ENCODE results near the gene VAT1L.
"Not testable (repeated sequence)": the region's sequence is repeated elsewhere in the genome, so short reads cannot be mapped to it uniquely, and the experiment has no call there.

Gene VAT1L

DNA sequence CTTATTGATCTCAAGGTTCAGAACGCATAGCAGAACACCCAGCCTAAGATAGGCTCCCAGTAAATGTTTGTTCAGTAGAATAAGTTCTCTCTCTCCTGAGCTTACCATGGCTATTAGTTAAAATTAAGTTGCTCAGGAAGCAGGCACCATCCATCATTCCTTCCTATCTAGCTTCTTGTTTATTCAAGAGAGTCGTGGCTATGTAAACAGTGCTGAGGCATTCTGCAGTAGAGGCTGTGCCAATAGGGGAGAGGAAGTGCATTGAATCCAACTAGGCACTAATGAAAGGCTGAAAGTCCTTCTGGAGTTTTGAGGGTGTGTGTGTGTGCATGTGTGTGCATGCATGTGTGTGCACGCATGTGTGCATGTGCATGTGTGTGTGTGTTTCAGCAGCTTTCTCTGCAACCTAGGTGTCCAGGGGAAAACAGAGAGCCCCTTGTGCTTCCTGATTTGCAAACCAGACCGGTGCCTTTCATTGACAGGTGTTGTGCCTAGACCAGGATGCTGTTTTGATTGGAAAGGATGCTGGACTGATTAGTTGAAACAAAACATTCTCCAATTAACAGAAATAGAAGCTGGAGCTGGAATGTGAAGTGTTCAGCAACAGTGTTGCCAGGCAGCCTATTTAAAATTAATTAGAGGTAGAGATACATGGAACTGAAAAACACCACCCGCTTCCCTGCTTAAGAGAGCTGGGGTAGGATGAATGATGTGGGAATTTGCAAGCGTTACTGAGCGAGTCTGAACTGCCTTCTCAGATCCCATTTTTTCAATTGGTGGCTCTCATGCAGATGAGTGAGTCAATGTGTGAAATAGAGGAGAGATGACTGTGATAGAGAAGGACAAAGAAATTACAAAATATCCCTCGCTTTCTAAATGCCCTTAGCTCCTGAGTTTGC is 130.7 kb downstream of the VAT1L start:
- DNase-seq: no peak

DNA sequence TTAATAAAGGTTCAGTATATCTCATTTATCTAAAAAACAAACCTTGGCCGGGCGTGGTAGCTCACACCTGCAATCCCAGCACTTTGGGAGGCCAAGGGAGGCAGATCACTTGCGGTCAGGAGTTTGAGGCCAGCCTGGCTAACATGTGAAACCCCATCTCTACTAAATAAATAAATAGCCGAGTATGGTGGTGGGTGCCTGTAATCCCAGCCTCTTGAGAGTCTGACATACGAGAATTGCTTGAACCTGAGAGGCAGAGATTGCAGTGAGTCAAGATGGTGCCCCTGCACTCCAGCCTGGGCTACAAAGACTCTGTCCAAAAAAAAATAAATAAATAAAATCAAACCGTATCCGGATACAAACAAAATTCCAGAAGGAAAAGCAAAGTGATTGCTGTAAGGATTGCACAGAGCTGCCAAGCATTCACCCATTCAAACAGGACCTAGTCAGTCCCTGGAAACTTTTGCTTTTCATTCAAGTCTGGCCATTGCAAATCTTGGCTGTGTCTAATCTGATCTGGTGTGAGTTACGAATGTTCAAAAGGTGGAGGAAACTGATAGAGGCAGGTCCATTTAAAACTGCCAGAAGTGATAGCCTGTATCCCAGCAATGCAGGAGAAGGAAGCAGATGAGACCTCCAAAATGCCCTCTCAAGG is 131.5 kb downstream of the VAT1L start:
- DNase-seq: no peak

DNA sequence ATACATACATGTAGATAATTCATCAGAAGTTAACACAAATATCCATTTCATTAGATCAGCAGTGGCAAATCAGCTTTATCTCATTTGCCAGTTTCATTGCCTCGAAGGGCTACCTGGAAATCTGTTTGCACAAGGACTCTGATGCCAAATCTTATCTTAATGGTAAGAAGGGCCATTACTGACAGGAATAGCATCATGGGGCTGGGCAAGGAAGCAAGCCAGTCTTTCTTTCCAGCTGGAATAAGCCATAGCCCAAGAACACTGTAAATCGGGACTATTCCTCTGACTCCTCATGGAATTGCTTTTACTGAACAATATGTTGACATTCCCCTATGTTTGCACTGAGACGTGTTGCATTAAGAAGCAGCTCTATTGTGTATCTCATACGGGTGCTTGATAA is 132.6 kb downstream of the VAT1L start:
- no peak for DNase-seq

DNA sequence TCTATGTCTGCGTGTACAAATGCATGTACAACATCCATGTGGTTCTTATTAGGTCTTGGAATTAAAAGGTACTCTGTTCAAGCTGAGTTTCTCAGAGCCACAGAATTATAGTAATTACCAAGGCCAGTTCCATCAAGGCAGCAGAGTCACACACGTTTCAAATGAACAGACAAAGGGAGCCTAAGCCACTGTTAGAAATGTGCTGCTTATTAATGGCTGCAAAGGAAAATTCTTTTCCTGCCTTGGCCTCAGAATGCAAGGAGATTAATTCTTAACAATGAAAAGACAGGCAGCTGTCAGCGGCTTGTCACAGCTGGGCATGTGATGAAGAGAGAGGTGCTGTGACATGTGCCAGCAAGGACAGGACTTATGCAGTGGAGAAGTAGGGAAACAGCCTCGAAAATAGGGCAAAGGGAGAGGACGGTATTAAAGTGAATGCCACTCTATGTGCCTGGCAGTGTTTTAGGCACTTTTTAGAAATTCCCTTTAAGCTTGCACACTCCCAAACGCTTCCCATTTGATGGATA is 133.9 kb downstream of the VAT1L start:
- no peak for DNase-seq

DNA sequence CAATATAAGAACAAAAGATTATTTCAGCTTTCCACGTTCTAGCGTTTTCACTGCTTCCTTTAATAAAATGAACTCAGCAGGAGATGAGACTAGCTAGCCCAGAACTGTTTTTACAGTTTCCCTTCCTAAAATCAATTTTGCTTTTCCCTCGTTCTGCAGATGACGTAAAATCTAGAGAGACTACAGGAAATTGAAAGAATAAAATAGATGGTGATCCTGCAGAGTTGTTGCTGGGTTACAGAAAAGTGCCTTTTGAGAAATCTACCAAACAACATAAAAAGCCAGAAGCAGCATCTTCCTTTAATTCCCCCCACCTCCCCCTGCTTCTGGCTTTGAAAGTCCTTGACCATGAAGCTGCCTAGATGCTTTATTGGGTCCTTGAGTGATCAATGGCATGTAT is 137.2 kb downstream of the VAT1L start:
- DNase-seq: no peak

DNA sequence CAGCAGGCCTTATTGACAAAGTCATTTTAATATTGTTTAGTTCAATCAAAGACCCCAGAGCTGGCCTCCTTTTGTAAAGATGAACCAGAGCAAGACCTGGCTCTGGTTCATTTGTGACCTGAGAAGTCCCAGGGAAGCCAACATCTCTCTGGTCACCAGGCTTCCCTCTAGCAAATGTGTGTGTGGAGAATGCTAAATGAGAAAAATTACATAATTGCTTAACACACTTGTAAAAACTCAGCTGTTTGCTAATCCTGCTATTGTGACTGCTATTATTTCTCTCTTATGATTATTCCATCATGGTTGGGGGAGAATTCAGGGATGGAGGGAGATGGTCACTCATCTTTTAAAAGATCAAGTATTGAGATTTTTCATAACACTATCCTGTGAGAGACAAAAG is 139.7 kb downstream of the VAT1L start:
- no peak for DNase-seq

DNA sequence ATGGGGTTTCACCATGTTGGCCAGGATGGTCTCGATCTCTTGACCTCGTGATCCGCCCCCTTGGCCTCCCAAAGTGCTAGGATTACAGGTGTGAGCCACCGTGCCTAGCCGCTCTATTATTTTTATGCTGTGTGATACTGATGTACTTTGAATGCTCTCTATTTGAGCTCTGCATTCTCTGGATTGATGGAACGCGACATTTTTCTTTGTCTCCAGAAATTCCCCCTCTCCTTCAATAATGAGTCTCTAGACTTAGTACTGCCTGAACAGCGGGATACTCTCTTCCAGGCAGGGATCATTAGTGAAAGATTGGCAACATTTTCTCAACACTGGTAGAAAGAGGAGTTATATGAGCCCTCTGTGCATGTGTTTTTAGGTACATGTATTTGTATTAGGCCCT is 140.6 kb downstream of the VAT1L start:
- DNase-seq: no peak

DNA sequence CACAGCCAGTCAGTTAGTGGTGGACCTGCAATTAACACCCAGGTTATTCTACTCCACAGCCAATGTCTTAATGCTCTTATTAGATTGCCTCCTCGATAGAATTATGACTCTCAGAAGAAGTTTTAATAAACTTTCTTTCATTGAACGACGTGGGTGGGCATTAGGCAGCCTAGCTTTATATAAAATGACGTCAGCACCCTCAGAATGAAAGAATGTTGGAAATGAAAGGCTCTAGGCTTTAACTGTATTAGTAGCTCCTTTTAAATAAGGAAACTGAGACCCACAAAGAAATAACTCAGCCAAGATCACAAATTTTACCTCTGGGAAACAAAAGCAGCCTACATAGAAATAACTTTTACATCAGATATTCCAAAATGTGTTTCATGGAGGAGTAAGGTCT is 142.7 kb downstream of the VAT1L start:
- DNase-seq: no peak

DNA sequence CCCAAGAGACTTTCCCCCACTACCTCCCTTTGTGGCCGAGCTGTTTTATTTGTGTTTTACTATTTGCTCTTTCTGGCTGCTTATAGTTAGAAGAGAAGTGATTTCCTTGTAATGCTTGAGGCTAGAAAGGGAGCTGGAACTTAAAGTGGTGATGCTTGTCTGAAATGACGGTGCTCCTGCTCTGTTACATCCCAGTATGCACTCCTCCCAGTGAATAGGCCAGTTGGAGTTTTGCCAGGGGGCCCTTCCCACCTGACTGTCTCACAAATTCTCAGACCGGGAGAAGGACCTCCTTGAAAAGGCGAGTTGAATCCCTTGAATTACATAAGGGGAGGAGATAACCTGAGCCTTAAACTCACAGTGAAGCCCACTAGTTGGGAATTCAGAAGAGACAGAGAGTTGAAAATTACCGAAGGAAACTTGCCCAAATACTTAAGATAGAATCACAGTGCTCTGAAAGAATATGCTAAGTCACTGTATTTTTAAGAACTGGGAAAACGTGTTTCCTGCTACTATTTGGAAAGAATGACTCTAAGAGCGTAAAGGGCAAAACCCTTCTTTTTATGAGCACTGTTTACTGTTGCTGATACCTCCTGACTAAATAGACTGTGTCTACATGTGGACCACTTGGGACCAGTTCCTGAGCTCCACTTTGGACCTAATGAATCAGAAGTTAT is 149.2 kb downstream of the VAT1L start:
- no peak for DNase-seq

DNA sequence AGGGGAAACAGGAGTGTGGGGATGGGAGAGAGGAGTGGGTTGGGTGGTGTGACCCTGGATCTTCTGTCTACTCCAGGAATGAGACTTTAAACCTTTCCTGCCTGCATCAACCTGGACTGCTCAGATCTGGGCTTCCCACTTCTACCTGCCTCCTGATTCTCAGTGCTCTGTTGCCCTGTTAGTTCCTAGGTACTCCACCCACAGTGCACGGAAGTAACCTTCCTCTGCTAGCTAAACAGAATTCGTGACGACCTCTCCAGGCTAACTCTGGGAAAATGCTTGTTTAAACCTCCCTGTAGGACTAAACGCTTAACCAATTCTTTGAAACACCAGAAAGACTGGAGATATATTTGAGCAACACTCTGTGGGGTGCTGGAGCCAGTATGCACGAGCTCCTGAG is 150.5 kb downstream of the VAT1L start:
- DNase-seq: no peak

DNA sequence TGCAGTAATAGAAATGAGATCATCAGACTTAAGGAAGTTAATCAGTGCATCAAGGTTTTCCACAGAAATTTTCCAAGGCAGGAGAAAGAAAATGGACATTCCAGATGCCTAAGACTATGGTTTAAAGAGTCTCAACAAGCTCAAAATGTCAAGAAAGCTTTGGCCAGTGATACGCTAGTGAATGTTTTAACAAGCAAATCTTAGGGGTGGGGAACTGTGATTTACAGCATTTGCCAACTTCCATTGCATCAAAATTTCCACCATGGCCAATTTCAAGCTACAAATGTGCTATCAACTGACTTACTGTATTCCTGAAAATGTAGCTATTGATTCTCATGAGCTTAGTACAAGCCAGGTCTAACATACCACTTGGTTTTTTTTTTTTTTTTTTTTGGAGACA is 151.6 kb downstream of the VAT1L start:
- DNase-seq: no peak

DNA sequence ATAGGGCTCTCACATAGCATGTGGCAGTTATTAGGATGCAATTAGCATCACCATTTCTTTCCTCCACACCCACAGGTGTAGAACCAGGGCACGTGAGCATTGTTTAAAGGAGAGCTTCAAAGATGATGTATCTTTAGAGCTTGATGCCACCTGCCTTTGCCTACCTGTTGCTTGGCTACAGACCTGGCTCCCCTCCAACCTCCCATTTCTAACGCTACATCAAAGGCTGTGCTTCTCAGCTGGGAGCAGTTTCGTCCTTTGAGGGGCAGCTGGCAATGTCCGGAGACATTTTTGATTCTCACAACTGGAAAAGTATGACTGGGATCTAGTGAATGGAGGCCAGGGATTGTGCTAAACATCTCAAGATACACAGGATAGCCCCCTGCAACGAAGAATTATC is 155.4 kb downstream of the VAT1L start:
- DNase-seq: no peak

DNA sequence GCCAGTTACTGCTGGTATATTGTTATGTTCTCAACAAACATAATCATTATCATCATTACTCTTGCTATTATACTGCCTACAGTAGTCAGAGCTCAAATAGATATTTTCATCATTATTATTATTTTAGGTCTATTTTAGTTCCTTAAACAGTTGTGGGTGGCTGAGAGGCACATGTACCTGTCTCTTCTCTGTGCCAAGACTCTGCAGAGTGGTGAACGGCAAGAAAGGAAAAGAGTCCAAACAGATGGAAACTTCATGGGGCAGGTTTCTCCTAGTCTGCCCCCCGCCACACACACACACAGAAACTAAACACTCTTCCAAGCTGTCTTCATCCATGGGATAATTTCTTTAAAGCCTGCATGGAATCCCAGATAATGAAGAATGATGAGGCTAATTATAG is 156.3 kb downstream of the VAT1L start:
- no peak for DNase-seq

DNA sequence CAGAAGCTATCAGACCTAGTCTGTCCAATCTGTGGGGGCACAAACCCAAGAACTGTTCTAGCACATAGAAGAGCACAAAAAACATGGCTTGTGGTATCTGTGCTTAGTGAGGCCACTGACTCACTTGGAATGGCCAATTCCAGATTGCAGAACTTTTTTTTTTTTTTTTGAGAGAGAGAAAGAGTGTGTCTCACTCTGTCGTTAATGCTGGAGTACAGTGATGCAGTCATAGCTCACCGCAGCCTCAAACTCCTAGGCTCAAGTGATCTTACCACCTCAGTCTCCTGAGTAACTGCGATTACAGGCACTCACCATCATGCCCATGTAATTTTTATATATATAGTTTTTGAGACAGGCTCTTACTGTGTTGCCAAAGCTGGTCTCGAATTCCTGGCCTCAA is 156.8 kb downstream of the VAT1L start:
- DNase-seq: no peak

DNA sequence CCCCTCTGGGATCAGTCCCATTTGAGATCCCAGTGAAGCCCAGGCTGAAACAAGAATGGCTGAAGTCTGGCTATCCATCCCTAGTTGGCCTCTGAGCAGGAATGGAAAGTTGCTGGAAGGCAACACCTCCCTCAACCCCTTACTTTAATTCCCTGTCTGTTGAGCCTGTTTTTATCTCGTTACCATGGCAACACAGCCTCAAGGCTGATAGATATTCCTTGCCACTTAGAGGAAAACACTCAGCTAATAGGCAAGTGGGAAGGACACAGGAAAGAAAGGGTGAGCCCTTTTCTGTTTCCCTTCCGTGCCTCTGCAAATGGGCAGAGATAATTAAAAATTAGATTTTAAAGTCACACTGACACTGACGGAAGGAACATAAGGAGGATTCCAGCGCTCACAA is 158.5 kb downstream of the VAT1L start:
- no peak for DNase-seq

DNA sequence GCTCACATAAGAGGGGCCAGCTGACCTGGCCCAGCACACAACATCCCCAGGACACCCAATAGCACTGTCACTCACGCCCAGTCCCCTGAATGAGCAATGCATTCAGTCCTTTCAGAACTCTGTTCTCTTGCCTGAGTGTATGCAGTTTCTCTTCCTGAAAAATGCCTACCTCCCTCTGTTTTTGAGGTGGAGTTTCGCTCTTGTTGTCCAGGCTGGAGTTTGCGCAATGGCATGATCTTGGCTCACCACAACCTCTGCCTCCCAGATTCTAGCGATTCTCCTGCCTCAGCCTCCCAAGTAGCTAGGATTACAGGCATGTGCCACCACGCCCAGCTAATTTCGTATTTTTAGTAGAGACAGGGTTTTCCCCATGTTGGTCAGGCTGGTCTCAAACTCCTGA is 159.2 kb downstream of the VAT1L start:
- DNase-seq: not testable (repeated sequence)

DNA sequence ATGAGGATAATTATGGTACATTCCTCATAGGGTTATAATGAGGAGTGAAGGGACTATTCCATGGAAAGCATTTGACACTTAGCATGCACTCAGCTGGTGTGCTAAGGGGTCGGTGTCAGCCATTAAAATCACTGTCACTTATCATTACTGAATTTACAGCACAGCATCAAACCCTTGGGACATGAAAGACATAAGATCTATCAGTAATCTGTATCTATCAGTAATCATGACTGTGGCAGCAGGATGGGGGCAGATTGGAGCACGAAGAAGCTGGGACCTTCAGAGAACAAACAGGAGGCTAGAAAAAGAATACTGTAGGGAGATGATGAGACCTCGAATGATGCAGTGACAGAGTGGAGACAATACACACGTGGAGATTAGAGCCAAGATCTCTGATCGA is 160.5 kb downstream of the VAT1L start:
- DNase-seq: no peak

DNA sequence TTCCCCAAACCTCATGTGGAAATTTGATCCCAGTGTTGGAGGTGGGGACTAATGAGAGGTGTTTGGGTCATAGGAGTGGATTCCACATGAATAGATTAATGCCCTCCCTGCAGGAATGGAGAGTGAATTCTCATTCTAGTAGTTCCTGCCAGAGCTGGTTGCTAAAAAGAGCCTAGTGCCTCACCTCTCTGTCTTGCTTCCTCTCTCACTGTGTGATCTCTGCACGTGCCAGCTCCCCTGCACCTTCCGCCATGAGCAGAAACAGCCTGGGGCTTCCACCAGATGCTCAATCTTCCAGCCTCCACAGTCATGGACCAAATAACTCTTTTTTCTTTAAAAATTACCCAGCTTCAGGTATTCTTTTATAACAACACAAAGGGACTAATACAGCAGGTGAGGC is 161.1 kb downstream of the VAT1L start:
- no peak for DNase-seq

DNA sequence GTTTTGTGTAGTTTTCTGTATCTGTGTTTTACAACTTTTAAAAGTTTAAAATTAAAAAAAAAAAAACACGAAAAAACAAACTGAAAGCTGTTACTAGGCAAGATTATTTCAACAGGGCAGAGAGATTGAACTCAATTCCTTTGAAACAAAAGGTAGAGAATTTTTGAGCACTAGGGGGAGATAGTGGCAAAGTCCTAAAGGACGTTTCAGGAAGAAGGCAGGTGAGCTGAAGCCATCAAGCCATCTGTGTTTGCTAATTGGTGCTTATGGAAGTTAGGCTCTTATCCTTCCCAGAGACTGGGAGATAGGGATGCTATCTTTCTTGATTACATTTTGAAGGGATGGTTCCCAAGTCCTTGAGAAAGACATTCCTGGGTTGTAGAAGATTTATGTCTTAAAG is 163.4 kb downstream of the VAT1L start:
- no peak for DNase-seq

DNA sequence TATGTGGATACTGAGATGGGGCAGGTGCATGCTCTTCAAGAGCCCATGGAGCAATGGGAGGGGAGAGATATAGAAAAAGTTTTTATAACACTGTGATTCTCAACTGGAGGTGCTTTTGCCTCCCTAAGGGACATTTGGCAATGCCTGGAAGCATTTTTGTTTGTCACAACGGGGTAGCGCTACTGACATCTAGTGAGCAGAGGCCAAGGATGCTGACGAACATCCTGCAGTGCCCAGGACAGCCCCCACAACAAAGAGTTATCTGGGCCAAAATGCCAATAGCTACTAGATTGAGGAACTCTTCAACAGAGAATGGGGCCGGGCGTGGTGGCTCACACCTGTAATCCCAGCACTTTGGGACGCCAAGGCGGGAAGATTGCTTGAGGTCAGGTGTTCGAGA is 166.8 kb downstream of the VAT1L start:
- no peak for DNase-seq

DNA sequence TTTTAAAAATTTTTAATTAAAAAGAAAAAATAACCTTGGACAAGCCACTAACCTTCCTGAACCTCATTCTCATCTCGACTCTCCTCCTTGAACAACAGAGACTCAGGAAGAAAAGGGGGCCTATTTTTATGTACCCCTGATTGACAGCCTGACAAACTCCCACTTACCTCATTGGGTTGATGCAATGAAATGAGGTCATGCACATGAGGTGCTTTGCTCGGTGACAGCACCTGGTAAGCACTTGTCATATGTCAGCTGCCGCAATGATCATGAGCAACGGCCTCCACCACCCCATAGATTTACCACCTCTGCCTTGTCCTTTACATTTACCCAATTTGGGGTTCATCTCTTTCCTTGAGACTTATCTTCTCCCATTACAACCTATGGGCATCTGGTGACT is 167.9 kb downstream of the VAT1L start:
- no peak for DNase-seq

DNA sequence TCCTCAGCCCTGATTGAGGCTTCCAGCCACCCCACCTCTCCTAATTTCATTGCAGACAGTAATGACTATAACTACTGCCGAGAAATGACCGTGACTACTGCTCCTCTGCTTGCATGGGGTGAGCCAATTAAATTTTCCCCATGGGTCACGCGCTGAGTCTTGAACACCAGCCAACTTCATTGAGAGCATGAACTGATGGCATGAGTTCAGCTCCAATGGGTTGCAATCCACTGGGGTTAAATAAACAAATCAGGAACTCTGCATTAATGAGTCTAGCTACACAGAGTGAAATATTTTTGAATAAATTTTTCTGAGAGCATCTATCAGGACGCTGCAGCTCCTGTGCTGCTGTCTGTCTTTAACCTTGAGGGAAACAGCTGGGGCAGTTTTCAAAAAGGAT is 172.4 kb downstream of the VAT1L start:
- no peak for DNase-seq

DNA sequence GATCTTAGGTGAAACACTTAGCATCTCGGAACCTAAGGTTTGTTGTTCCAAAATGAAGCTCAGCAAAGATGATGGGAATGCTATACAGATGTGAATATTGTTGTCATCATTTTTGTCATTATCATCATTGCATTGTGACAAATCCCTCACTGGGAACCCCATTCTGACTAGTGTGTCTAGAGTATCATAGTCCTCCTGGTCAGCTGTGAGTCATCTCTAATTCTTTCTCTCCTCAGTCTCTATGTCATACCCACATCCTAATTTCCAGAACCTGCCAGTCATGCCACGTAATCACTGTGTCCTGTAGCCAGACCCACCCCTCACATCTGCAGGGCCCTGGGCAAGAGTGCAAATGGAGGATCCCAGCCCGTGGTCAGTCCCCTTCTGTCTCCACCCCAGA is 173.4 kb downstream of the VAT1L start:
- DNase-seq: no peak

DNA sequence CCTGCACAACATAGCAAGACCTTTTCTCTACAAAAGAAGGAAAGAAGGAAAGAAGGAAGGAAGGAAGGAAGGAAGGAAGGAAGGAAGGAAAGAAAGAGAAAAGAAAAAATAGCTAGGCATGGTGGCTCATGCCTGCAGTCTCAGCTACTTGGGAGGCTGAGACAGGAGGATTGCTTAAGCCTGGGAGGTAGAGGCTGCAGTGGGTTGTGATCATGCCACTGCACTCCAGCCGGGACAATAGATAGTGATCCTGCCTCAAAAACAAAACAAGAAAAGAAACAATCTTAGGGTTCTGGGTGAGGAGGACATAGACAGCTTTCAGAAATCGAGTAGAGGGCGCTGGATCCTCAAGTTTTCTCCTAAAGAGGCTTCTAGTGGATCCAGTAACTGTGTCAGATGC is 174.3 kb downstream of the VAT1L start:
- no peak for DNase-seq

Data from stimulated activated CD4-positive, alpha-beta T cell treated with anti-CD3 and anti-CD28 coated beads, Interleukin-1b, Interleukin-23, amount 100 ng/mL, for 48 hours (primary cell).